Panc1 (cell line): ENCODE data around the gene ROMO1. TPM values are rescaled to one million over a fixed set of nuclear protein-coding genes. Genes with fewer than 3 reads are reported as not detected.

Experiments used
- ATAC-seq: fragments of 200-7000 bp; cut with Tn5 transposase; 2 replicates; pipeline ENCODE4 v1.9.1; 2020; ENCODE audit warnings: mild to moderate bottlenecking, moderate library complexity
- BruUV-seq: library from RNA; stranded (reverse); fragments of 400-500 nt; replicated peaks from 2 replicates; lab custom pipeline; 2021; lab: Mats Ljungman, UMichigan
- CTCF ChIA-PET: fragments of 300-600 bp; sonication (Branson Sonifier 250); formaldehyde crosslinking; loops from one replicate; lab custom pipeline; 2022; ENCODE audit warnings: antibody characterized with exemption; lab: Charles Lee
- POLR2A ChIA-PET: fragments of 300-600 bp; sonication (Branson Sonifier 250); formaldehyde crosslinking; loops from one replicate; lab custom pipeline; 2022; ENCODE audit warnings: antibody characterized with exemption; lab: Charles Lee
- DNase-seq: peaks from one replicate; pipeline ENCODE4 v3.0.0-alpha.2; 2010; ENCODE audit warnings: low read depth, low spot score
- H3K27ac ChIP-seq: 2 replicates; pipeline ENCODE4 v1.5.1; 2011; ENCODE audit warnings: mild to moderate bottlenecking, low read length, inconsistent platforms
- H3K27me3 ChIP-seq: fragments of 200-500 bp; sonication (Bioruptor generic); 2 replicates; pipeline ENCODE4 v1.6.0; 2014; ENCODE audit warnings: low read length, inconsistent platforms; ENCODE audit not compliant: control insufficient read depth, insufficient read depth
- H3K36me3 ChIP-seq: fragments of 200-500 bp; sonication (Bioruptor generic); 2 replicates; pipeline ENCODE4 v1.5.1; 2014; ENCODE audit warnings: inconsistent platforms, mild to moderate bottlenecking, low read length, moderate library complexity; ENCODE audit not compliant: control insufficient read depth, insufficient read depth
- H3K4me1 ChIP-seq: 2 replicates; pipeline ENCODE4 v1.5.1; 2011; ENCODE audit warnings: inconsistent platforms, mild to moderate bottlenecking, low read length, moderate library complexity; ENCODE audit not compliant: control insufficient read depth, insufficient read depth
- H3K4me3 ChIP-seq, 2 experiments: 2 replicates each; pipeline ENCODE4 v1.5.1; 2011 to 2012; ENCODE audit warnings: low read depth in 2 of 2, low read length in 2 of 2, mild to moderate bottlenecking in 2 of 2, inconsistent platforms in 1 of 2, moderate library complexity in 1 of 2
- H3K9me3 ChIP-seq: fragments of 200-500 bp; sonication (Bioruptor generic); 2 replicates; pipeline ENCODE4 v1.5.1; 2014; ENCODE audit warnings: low read depth, mild to moderate bottlenecking, inconsistent platforms, low read length, moderate library complexity; ENCODE audit not compliant: control insufficient read depth, insufficient read depth
- CTCF ChIP-seq: fragments of 450-650 bp; IDR thresholded peaks from 2 replicates; pipeline ENCODE4 v1.5.1; 2017; ENCODE audit warnings: mild to moderate bottlenecking
- POLR2AphosphoS5 ChIP-seq: IDR thresholded peaks from 2 replicates; pipeline ENCODE4 v1.6.1; 2012; ENCODE audit warnings: mild to moderate bottlenecking, low read depth, low read length, moderate library complexity
- REST ChIP-seq, 2 experiments: IDR thresholded peaks; 2 replicates each; pipeline ENCODE4 v1.6.1; 2011 to 2012; ENCODE audit warnings: low read depth in 2 of 2, control low read depth in 1 of 2, low read length in 1 of 2, mild to moderate bottlenecking in 1 of 2, moderate library complexity in 1 of 2; ENCODE audit not compliant: insufficient read depth in 1 of 2
- SIN3A ChIP-seq: IDR thresholded peaks from 2 replicates; pipeline ENCODE4 v1.6.1; 2012; ENCODE audit warnings: low read depth, mild to moderate bottlenecking, low read length, moderate library complexity, borderline replicate concordance; ENCODE audit not compliant: insufficient read depth
- TCF7L2 ChIP-seq: IDR thresholded peaks from 2 replicates; pipeline ENCODE4 v1.6.1; 2011; ENCODE audit warnings: mild to moderate bottlenecking, low read depth, low read length, inconsistent platforms
- in situ Hi-C: cut with HindIII; loops from 2 replicates; pipeline ENCODE4 v1.10.0; 2016; ENCODE audit warnings: low sequenced_read_pairs, low pct_unique_long_range_greater_than_20kb
- intact Hi-C: fragments of 100-400 bp; cut with micrococcal nuclease; formaldehyde crosslinking; loops from one replicate; pipeline ENCODE4 v1.10.0; 2022; ENCODE audit not compliant: unreplicated experiment
- total RNA-seq: library from RNA; stranded (reverse); gene quantifications from one replicate; pipeline ENCODE4 v1.2.1, GENCODE V29; 2021; ENCODE audit not compliant: unreplicated experiment

ROMO1 gene
- total RNA-seq, 1 experiment from 2014 or later, result 319 TPM

- Histone ChIP-seq H3K4me1 (peaks cover 4% of the 10 kb centered on the region), H3K36me3 (peaks cover 22% of the 10 kb centered on the region), H3K27me3 (no peaks in the 10 kb centered on the region), H3K9me3 (no peaks in the 10 kb centered on the region), H3K4me3 (no peak overlapping the region), H3K27ac (no peak overlapping the region)
- in situ Hi-C loops, result no loop called here
- TF ChIP-seq POLR2AphosphoS5 (no peak), SIN3A (no peak), REST (IDR thresholded peaks at IDR 0.05; ENCODE audit: insufficient read depth in 1 of 2, low read depth in 2 of 2, low read length in 1 of 2) (no peak), CTCF (no peak), TCF7L2 (no peak)
- intact Hi-C loops, result no loop called here
- ChIA-PET CTCF (no interaction called here), POLR2A (no interaction called here)
- BruUV-seq, result TSS peak; percentile 3
- no peak for ATAC-seq
- no peak for DNase-seq
Measured at GRCh38 chr20:35653893-35654292, 45.3 kb upstream of the ROMO1 start.

- in situ Hi-C loops, result no loop called here
- Histone ChIP-seq H3K27ac (no peak overlapping the region), H3K4me1 (peaks cover 4% of the 10 kb centered on the region), H3K4me3 (no peak overlapping the region), H3K9me3 (no peaks in the 10 kb centered on the region), H3K36me3 (peaks cover 22% of the 10 kb centered on the region), H3K27me3 (no peaks in the 10 kb centered on the region)
- TF ChIP-seq SIN3A (no peak), REST (IDR thresholded peaks at IDR 0.05; ENCODE audit: insufficient read depth in 1 of 2, low read depth in 2 of 2, low read length in 1 of 2) (no peak), TCF7L2 (no peak), CTCF (no peak), POLR2AphosphoS5 (no peak)
- BruUV-seq, result no TSS peak
- ATAC-seq (no peak), DNase-seq (no peak)
- ChIA-PET POLR2A (no interaction called here), CTCF (no interaction called here)
- intact Hi-C loops, result no loop called here
Measured at GRCh38 chr20:35654415-35654814, 44.8 kb upstream of the ROMO1 start.
